ENCODE results near the gene HABP2. TPM values are rescaled to one million over a fixed set of nuclear protein-coding genes. Genes with fewer than 3 reads are reported as not detected.

Gene HABP2
- total RNA-seq, 1 donor from 2014 or later: not detected

DNA sequence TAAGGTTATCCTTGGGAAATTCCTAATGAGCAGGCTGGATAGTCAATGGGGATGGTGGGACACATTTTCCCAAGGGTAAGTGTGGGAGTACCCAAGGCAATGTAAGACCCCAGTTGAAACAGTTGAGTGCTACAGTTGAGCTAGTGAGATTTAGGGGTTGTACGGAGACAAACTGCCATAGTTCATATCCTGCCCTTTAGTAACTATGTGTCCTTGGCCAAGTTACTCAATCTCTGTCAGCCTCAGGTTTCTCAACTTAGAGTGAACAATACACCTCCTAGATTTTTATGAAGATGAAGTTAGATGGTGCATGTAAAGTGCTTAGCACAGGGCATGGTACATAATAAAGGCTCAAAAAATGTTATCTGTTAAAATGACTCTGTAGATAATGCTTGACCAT, 20.5 kb downstream of the HABP2 start:
- TF ChIP-seq, protein P1, sequence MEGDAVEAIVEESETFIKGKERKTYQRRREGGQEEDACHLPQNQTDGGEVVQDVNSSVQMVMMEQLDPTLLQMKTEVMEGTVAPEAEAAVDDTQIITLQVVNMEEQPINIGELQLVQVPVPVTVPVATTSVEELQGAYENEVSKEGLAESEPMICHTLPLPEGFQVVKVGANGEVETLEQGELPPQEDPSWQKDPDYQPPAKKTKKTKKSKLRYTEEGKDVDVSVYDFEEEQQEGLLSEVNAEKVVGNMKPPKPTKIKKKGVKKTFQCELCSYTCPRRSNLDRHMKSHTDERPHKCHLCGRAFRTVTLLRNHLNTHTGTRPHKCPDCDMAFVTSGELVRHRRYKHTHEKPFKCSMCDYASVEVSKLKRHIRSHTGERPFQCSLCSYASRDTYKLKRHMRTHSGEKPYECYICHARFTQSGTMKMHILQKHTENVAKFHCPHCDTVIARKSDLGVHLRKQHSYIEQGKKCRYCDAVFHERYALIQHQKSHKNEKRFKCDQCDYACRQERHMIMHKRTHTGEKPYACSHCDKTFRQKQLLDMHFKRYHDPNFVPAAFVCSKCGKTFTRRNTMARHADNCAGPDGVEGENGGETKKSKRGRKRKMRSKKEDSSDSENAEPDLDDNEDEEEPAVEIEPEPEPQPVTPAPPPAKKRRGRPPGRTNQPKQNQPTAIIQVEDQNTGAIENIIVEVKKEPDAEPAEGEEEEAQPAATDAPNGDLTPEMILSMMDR (IDR thresholded peaks at IDR 0.05; ENCODE audit: insufficient read depth, low read length, severe bottlenecking): no peak
- no peak overlapping the region for H3K4me3 ChIP-seq (ENCODE audit: low read depth, low read length)
- DNase-seq (ENCODE audit: low read depth) (no peak), FAIRE-seq (no peak)
- no peaks in the 10 kb centered on the region for H3K36me3 ChIP-seq (ENCODE audit: control insufficient read depth, insufficient read depth, low read length)
- H3K27me3 ChIP-seq (ENCODE audit: control insufficient read depth, insufficient read depth, low read length): no peaks in the 10 kb centered on the region

DNA sequence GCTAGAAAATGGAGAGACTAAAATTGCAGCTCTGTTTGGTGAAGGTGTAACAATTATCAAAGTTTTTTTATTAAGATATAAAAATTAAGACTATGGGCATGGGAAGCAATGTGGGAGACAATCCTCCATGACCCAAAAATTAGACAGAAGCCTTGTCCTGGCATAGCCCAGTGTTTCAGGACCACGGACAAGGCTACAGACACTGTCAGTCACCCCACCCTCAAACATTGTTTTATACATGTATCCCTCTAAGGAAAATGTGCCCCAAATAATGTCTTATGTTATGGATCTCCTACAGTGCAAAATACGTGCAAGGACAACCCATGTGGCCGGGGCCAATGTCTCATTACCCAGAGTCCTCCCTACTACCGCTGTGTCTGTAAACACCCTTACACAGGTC, 24.0 kb downstream of the HABP2 start:
- H3K27me3 ChIP-seq (ENCODE audit: control insufficient read depth, insufficient read depth, low read length): no peaks in the 10 kb centered on the region
- H3K4me3 ChIP-seq (ENCODE audit: low read depth, low read length): no peak overlapping the region
- DNase-seq (ENCODE audit: low read depth) (peak; percentile 14), FAIRE-seq (no peak)
- TF ChIP-seq, protein P1 (IDR thresholded peaks at IDR 0.05; ENCODE audit: insufficient read depth, low read length, severe bottlenecking): no peak
- H3K36me3 ChIP-seq (ENCODE audit: control insufficient read depth, insufficient read depth, low read length): no peaks in the 10 kb centered on the region

DNA sequence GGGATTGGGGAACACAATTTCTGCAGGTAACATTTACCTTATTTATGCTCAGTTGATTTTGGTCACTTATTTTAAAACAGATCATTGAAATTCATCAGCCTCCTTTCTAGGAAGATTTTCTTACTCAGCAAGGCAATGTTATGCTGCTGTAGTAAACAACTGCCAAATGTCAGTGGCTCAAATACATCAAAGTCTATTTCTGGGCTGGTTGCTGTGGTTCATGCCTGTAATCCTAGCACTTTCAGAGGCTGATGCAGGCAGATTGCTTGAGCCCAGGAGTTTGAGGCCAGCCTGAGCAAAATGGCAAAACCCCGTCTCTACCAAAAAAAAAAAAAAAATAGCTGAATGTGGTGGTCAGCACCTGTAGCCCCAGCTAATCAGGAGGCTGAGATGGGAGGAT, 25.9 kb downstream of the HABP2 start:
- H3K27me3 ChIP-seq (ENCODE audit: control insufficient read depth, insufficient read depth, low read length): no peaks in the 10 kb centered on the region
- no peak overlapping the region for H3K4me3 ChIP-seq (ENCODE audit: low read depth, low read length)
- DNase-seq (ENCODE audit: low read depth): no peak
- no peaks in the 10 kb centered on the region for H3K36me3 ChIP-seq (ENCODE audit: control insufficient read depth, insufficient read depth, low read length)
- FAIRE-seq: no peak
- TF ChIP-seq, protein P1 (IDR thresholded peaks at IDR 0.05; ENCODE audit: insufficient read depth, low read length, severe bottlenecking): no peak

DNA sequence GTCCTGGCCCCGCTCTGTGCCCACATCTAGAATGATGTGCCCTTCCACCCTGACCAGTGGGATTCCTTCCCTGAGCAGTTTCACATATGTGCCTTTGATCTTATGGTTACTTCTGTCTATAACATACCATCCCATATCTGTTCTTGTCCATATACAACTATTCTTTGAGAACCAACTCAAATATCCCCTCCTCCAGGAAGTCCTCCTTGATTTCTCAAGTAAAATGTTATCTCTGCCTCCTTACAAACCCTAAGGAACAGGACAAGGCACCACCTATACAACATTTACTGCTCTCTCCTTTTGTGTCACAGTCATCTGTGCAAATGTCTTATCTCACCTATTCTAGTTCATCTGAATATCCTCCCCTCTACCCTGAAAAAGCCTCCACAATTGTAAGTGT, 28.2 kb downstream of the HABP2 start:
- FAIRE-seq (no peak), DNase-seq (ENCODE audit: low read depth) (no peak)
- H3K4me3 ChIP-seq (ENCODE audit: low read depth, low read length): no peak overlapping the region
- TF ChIP-seq, protein P1 (IDR thresholded peaks at IDR 0.05; ENCODE audit: insufficient read depth, low read length, severe bottlenecking): no peak
- no peaks in the 10 kb centered on the region for H3K36me3 ChIP-seq (ENCODE audit: control insufficient read depth, insufficient read depth, low read length)
- no peaks in the 10 kb centered on the region for H3K27me3 ChIP-seq (ENCODE audit: control insufficient read depth, insufficient read depth, low read length)

DNA sequence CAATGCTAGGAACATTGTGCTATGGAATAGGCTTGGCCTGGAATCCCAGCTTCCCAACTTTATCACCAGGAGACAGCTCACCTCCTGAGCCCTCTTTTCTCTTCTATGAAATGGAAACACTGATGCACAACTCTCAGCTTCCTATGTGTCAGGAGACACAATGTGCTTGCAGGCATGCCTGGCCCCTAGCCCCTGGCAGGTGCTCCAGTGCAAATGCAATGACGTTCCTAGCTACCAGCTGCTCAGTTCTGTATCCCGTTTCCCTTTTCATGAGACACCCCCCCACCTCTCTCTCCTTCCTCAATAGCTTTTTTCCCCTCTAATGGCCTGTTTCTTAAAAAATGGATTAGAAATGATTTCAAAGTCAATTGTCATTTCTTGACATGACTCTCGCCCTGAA, 30.7 kb downstream of the HABP2 start:
- TF ChIP-seq, protein P1 (IDR thresholded peaks at IDR 0.05; ENCODE audit: insufficient read depth, low read length, severe bottlenecking): no peak
- H3K36me3 ChIP-seq (ENCODE audit: control insufficient read depth, insufficient read depth, low read length): no peaks in the 10 kb centered on the region
- H3K4me3 ChIP-seq (ENCODE audit: low read depth, low read length): no peak overlapping the region
- no peaks in the 10 kb centered on the region for H3K27me3 ChIP-seq (ENCODE audit: control insufficient read depth, insufficient read depth, low read length)
- FAIRE-seq: no peak
- no peak for DNase-seq (ENCODE audit: low read depth)

DNA sequence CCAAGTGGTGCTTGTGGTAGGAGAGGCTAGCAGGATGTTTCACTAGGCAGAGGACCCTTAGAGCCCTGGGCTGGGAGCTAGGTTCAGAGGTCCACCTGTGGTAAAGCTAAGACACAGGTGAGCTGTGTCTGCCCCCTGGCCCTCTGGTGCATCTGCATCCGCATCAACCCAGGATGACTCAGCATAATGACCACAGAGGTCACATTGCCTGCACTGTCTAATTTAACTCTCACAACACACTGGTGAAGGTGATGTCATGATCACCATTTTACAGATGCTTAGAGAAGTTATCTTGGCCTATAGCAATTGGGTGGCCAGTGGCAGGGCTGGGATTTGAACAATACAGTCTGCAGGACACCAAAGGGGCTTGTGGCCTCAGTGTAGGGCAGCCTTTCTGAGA, 33.1 kb downstream of the HABP2 start:
- no peak overlapping the region for H3K4me3 ChIP-seq (ENCODE audit: low read depth, low read length)
- H3K36me3 ChIP-seq (ENCODE audit: control insufficient read depth, insufficient read depth, low read length): no peaks in the 10 kb centered on the region
- TF ChIP-seq, protein P1 (IDR thresholded peaks at IDR 0.05; ENCODE audit: insufficient read depth, low read length, severe bottlenecking): no peak
- no peak for FAIRE-seq
- DNase-seq (ENCODE audit: low read depth): no peak
- no peaks in the 10 kb centered on the region for H3K27me3 ChIP-seq (ENCODE audit: control insufficient read depth, insufficient read depth, low read length)
